ENCODE data around the gene EIF1AD. TPM values are rescaled to one million over a fixed set of nuclear protein-coding genes. Genes with fewer than 3 reads are reported as not detected.

Gene EIF1AD
- total and polyA plus RNA-seq, 2 of the 8 experiments (the other 6 are each of a cell fraction or from before 2014, with no cell fraction given): 32.6 to 39.9 TPM

DNA sequence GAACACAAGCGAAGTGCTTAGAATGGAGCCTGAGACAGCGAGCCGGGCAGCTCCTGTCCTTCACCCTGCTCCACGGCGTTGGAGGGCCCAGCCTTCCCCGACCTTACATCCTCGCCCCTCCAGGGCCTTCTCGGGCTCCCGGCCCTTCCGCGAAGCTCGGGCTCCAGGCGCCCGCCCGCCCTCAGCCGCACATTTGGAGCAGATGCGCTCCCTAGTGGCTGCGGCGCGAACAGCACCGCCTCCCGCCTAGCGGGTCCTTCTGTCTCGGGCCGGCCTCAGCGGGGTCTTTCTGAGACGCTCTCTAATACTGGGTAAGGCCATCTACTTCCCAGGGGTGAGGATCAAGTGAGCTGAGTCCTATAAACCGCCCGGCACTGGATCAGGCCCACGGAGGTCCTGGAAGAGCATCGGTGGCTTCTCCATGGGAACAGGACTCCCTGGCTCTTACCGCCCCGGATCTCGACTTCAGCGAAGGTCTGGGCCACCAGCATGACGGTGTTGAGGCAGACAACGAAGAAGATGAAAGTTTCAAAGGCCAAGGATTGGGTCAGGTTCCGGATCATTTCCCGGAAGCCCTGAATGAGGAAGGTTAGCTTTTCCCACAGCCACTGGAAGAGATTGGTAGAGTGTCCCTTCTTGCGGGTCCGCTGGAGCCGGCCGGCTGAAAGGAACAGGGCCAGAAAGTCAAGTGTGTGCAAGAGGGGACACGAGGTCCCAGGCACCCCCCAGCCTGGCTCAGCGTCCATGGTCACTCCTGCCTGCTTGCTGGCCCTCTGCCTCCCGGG is 20.6 kb upstream of the EIF1AD start:
- Histone ChIP-seq H3K4me3 (ENCODE audit: extremely low read depth in 1 of 4, insufficient read depth in 2 of 4, low read depth in 3 of 4, low read length in 4 of 4) (peak overlapping the region in 1 of 4 experiments; percentile 10; a peak in 1 of 8 replicates), H2BK20ac (ENCODE audit: low read length) (no peak overlapping the region), H2BK120ac (replicated peaks; ENCODE audit: low read depth, low read length) (no peak overlapping the region), H4K8ac (ENCODE audit: extremely low read depth, insufficient read depth, low read length) (no peak overlapping the region; the same call in 1 of the 2 replicates), H3K79me1 (ENCODE audit: low read depth, low read length) (no peaks in the 10 kb centered on the region), H3K56ac (replicated peaks; ENCODE audit: insufficient read length, low read depth, low read length) (no peak overlapping the region), H3K14ac (ENCODE audit: insufficient read length) (no peak overlapping the region), H3K4me2 (ENCODE audit: insufficient read depth in 1 of 2, low read depth in 2 of 2, low read length in 2 of 2) (peak overlapping the region in 1 of 2 experiments; percentile 41; a peak in 2 of 4 replicates), H2AK5ac (ENCODE audit: low read depth, low read length) (no peak overlapping the region), H3K36me3 (ENCODE audit: control insufficient read depth in 2 of 4, insufficient read depth in 4 of 4, low read length in 3 of 4) (no peaks in the 10 kb centered on the region), H3K27ac (ENCODE audit: low read depth, low read length) (no peak overlapping the region), H3K4me1 (replicated peaks in 1 of 4; ENCODE audit: control insufficient read depth in 3 of 4, insufficient read depth in 4 of 4, low read length in 3 of 4) (peaks cover 0 to 3% (median 1%) of the 10 kb centered on the region in 4 experiments; a peak in 1 of 7 replicates), H3K79me2 (ENCODE audit: control insufficient read depth in 1 of 2, insufficient read depth in 2 of 2, low read length in 2 of 2) (no peaks in the 10 kb centered on the region), H2BK15ac (ENCODE audit: low read length) (0 out of 2 replicates have a peak overlapping the region, but pooled peaks have one; percentile 9), H3K27me3 (replicated peaks in 1 of 4; ENCODE audit: control insufficient read depth in 3 of 4, extremely low read depth in 1 of 4, insufficient read depth in 3 of 4, low read length in 3 of 4) (peaks cover 0 to 18% (median 5%) of the 10 kb centered on the region in 4 experiments; a peak in 4 of 7 replicates), H2BK5ac (ENCODE audit: low read depth, low read length) (no peak overlapping the region), H3K23ac (ENCODE audit: insufficient read length) (no peak overlapping the region), H3K23me2 (ENCODE audit: low read depth, low read length) (no peaks in the 10 kb centered on the region), H4K20me1 (replicated peaks in 1 of 2; ENCODE audit: control insufficient read depth in 1 of 2, insufficient read depth in 2 of 2, low read length in 2 of 2) (no peaks in the 10 kb centered on the region), H3K4ac (replicated peaks; ENCODE audit: insufficient read length, low read depth, low read length) (no peak overlapping the region), H3K18ac (ENCODE audit: extremely low read depth, low read length) (no peak overlapping the region; the same call in 1 of the 2 replicates), H4K91ac (replicated peaks; ENCODE audit: insufficient read length, low read length) (no peak overlapping the region), H3K9ac (replicated peaks in 1 of 4; ENCODE audit: extremely low read depth in 1 of 4, low read depth in 3 of 4, low read length in 3 of 4) (no peak overlapping the region), H2AFZ (ENCODE audit: low read length) (peak overlapping the region; percentile 51; the same call in 1 of the 2 replicates), H3K9me3 (ENCODE audit: insufficient read depth in 2 of 2, low read depth in 1 of 2, low read length in 1 of 2) (no peaks in the 10 kb centered on the region), H2BK12ac (ENCODE audit: low read depth, low read length) (0 out of 2 replicates have a peak overlapping the region, but pooled peaks have one; percentile 39), H4K5ac (ENCODE audit: insufficient read length, low read depth, low read length) (no peak overlapping the region)
- CTCF ChIA-PET (ENCODE audit: partially characterized antibody): interaction anchor here (0.6 to 4.1 kb wide), 29 partner anchors 11 to 221 kb away, joined by 3 to 39 read pairs (median 4); partner anchors contain the start of genes BANF1, CST6, CTSW and EIF1AD
- POLR2A ChIA-PET (ENCODE audit: partially characterized antibody): interaction anchor here (0.8 to 1.7 kb wide), 4 partner anchors 10 to 163 kb away, joined by 4 to 6 read pairs (median 4); partner anchors contain the start of genes BANF1, EIF1AD and MUS81
- FAIRE-seq (no peak), DNase-seq (ENCODE audit: low read depth in 1 of 2, low spot score in 2 of 2) (peak; percentile 49 to 99)
- WGBS, 2 experiments (ENCODE audit: extremely low coverage in 1 of 2, insufficient coverage in 1 of 2, insufficient read length in 1 of 2, insufficient replicate concordance in 2 of 2, low coverage in 1 of 2, low lambda C conversion rate in 2 of 2, missing lambda C conversion rate in 1 of 2): 33% methylated on average over 46 of the region's 46 CpGs; no CpG with 5 or more reads in 1 of the 2 experiments
- TF ChIP-seq TEAD4 (IDR thresholded peaks at IDR 0.05; ENCODE audit: low read depth, low read length) (0 out of 2 replicates have a peak, but pooled peaks have one; percentile 16), CREB1 (IDR thresholded peaks at IDR 0.05) (peak; percentile 62), ASH2L (IDR thresholded peaks at IDR 0.05; ENCODE audit: low read length) (no peak), EP300 (IDR thresholded peaks at IDR 0.05; ENCODE audit: borderline replicate concordance in 1 of 2, low read depth in 2 of 2, low read length in 2 of 2) (peak in 1 of 2 experiments; percentile 60; a peak in 1 of 3 replicates), RAD21 (IDR thresholded peaks at IDR 0.05 in 1 of 2, conservative IDR thresholded peaks at IDR 0.05 in 1 of 2; ENCODE audit: low read depth in 2 of 2, low read length in 2 of 2) (peak; percentile 70 to 82), JUND (IDR thresholded peaks at IDR 0.05; ENCODE audit: low read length) (0 out of 2 replicates have a peak, but pooled peaks have one; percentile 30)
- TF ChIP-seq, protein P1, sequence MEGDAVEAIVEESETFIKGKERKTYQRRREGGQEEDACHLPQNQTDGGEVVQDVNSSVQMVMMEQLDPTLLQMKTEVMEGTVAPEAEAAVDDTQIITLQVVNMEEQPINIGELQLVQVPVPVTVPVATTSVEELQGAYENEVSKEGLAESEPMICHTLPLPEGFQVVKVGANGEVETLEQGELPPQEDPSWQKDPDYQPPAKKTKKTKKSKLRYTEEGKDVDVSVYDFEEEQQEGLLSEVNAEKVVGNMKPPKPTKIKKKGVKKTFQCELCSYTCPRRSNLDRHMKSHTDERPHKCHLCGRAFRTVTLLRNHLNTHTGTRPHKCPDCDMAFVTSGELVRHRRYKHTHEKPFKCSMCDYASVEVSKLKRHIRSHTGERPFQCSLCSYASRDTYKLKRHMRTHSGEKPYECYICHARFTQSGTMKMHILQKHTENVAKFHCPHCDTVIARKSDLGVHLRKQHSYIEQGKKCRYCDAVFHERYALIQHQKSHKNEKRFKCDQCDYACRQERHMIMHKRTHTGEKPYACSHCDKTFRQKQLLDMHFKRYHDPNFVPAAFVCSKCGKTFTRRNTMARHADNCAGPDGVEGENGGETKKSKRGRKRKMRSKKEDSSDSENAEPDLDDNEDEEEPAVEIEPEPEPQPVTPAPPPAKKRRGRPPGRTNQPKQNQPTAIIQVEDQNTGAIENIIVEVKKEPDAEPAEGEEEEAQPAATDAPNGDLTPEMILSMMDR (IDR thresholded peaks at IDR 0.05; ENCODE audit: control extremely low read depth in 1 of 3, insufficient read depth in 1 of 3, low read depth in 1 of 3, low read length in 3 of 3): peak; percentile 86 to 96 (median 86)

Measured in H1 (cell line).